Activated CD8-positive, alpha-beta memory T cell treated with anti-CD3 and anti-CD28 coated beads, Interleukin-2, amount 50 U/mL, for 48 hours (primary cell): Measurements from ENCODE around the gene FAM13A.

Source experiments
- DNase-seq: peaks from one replicate; pipeline ENCODE4 v3.0.0-alpha.2; 2020

Gene FAM13A

GRCh38 chr4:88737307-88737941, 319.6 kb downstream of the FAM13A start:
- no peak for DNase-seq

GRCh38 chr4:88736264-88736663, 320.7 kb downstream of the FAM13A start:
- DNase-seq = no peak

GRCh38 chr4:88735564-88735963, 321.4 kb downstream of the FAM13A start:
- no peak for DNase-seq

DNA sequence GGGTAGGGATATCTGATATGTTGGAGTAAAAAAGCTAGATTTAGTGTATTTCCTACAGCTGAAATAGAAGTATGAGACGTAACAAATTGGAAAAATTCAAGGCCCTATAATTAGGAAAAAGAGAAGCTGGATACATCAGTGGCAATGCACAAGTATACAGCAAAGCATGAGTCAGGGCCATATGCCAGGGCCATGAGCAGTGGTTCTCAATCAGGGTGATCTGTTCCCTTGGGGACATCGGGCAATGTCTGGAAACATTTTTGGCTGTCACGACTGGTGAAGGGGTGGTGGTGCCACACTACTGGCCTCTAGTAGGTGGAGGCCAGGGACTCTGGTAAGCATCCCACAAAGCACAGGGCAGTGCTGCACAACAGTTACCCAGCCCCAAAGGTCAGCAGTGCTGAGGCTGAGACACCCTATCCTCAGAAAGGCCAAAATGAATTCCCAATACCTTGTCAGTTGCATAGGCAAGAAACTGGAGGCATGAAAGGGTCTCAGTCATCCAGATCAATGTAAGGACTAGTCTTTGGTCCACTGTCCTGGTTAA, 322.5 kb downstream of the FAM13A start:
- no peak for DNase-seq

- DNase-seq = no peak
Measured at GRCh38 chr4:88732714-88733368, 324.1 kb downstream of the FAM13A start.

DNA sequence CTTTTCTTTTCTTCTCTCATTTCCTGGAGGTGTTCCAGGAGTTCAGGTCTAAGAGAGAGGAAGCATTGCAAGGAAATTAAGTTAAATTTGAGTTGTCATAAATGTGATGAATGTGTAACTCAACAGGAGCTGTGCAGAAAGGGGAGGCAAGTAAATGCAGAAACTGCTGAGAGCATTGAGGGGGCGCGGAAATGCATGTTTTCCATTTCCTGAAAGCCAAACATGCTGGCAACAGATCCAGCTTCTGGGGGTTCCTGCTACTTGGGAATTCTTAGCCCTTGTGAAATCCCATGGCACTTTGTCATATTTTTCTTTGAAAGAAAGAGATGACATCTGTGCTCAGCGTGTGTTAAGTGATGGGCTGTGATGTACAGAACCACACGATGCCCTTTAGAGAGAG, 325.6 kb downstream of the FAM13A start:
- no peak for DNase-seq

DNA sequence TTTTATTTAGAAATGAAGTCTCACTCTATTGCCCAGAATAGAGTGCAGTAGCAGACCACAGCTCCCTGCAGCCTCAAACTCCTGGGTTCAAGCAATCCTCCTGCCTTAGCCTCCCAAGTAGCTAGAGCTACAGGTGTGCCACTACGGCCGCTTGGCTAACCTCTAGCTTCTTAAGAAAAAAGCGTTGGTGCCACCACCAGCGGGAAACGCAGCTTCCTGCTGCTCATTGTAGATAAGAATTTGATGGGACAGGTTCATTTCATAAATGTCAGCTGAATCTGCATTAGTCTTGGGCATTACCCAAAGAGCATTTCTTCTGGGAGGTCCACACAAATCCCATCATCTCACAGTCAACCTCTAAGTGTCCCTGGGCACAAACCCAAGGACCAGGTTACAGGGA, 326.2 kb downstream of the FAM13A start:
- DNase-seq = no peak

GRCh38 chr4:88729146-88729760, 327.7 kb downstream of the FAM13A start:
- no peak for DNase-seq

GRCh38 chr4:88728146-88728545, 328.8 kb downstream of the FAM13A start:
- DNase-seq = no peak

- no peak for DNase-seq
Measured at GRCh38 chr4:88725986-88726385, 331.0 kb downstream of the FAM13A start.

- no peak for DNase-seq
Measured at GRCh38 chr4:88725143-88725542, 331.8 kb downstream of the FAM13A start.

DNA sequence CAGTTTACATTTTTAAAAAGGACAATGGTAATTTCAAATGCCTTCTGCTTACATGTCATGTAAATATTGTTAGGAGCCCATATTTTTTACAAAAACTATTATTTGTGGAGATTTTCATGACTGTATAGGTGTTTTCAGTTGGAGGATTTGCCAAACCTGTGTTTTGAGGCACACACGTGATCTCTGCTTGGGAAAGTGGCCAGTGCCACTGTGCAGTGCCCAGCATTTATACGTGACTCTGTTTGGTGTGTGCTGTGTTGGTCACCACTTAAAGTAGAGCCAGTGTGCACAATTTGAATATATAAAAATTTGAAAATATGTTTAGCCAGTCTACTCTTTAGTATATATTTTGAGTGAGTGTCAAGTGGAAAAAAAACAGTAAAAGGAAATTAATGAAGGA, 332.6 kb downstream of the FAM13A start:
- DNase-seq = no peak

DNA sequence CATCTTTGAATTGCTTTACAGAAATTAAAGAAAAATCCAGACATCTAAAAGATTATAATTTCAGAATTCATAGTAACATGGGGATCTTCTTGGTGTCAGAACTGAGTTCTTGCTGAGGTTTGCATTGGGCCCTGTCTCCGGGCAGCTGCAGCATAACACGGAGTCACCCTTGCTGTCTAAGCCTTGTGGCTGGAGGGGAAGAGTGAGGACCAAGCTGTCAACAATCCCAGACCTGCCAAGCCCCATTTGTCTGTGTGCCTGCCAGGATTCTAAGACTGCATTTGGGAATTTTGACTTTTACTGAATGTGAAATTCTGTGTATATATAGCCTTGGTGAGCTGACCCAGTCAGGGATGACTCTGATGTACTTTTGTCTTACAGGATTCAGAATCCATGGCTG, 334.2 kb downstream of the FAM13A start:
- no peak for DNase-seq

DNA sequence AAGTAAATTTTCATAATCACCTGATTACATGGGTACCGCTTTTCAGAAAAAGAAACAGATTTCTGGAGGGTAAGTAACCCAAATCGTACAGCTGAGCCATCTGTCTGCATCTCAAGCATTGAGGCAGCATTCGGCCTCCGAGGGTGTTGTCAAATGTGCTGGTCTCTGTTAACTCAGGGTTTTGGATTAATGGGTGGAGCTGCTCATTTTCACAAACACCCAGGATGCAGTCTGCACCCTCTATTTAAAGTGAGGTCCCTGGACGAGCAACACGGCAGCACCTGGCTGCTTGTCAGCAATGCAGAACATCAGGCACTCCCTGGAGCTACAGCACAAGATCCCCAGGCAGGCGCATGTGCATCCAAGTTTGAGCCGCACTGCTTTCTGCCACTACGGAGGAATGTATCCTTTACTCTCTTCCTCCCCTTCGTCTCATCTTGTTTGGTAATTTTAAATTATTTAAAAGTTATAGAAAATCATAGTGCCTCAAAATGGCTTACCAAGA, 334.7 kb downstream of the FAM13A start:
- DNase-seq = no peak

DNA sequence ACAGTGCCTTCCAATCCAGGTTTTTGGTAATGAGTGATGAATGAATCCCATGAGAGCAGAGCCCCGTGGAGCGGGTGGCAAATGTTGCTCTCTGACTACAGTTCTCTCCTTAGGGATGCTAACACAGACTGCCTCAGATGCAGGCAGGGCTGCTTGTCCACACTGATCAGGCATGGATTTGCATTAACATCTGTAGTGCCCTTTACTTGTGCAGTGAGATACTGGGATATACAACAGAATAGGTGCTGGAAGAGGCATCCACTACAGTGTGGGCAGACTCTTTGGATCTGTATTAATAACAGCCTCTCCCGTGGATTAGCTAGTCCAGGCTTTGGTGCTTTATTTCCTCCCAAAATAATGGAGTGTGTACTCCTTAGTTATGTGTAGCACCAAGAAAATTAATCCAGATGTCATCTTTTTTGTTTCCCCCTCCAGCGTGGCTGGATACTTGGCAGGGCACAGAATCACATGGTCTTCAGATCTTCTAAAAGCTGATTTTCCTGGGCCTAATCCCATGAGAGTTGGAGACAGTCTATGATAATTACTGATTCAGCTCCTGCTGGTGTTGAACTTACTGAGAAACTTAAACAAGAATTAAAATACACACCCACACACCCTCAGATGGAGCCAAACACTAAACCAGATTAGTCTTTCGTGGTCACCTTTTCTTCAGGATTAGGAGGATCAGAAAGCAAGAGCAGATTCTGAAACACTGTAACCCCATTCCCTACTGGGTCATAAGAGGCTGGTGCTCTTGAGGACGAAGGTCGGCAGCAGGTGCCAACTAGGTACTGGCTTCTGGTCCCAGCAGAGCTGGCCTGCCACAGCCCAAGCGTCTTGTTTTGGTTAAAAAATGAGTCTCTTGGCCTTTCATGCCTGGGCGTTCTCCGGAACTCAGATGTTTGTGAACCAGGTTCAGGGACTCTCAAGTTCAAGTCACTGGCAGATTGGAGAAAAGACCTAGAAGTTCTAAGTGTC, 336.2 kb downstream of the FAM13A start:
- no peak for DNase-seq

GRCh38 chr4:88719381-88719780, 337.6 kb downstream of the FAM13A start:
- DNase-seq = no peak

DNA sequence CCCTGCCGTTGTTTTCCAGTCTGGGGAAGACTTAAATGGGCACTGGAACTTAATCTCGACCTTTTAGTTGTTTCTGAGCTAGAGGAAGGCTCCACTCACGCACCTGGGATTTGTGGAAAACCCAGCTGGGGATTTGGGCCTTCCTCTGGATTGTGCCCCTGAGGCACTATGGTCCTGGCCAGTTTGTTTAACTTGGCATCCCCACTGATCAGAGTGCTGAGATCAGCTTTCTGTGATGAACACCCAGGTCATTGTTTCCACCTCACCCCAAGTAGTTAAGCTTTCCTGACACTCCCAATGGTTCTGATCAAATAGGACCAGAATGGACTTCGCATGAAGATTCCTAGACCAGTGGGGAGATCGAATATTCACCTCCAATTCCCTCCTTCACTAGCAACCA, 338.9 kb downstream of the FAM13A start:
- no peak for DNase-seq

- no peak for DNase-seq
Measured at GRCh38 chr4:88713782-88714181, 343.2 kb downstream of the FAM13A start.

GRCh38 chr4:88709989-88710388, 347.0 kb downstream of the FAM13A start:
- DNase-seq = no peak

- DNase-seq = no peak
Measured at GRCh38 chr4:88706574-88706973, 350.4 kb downstream of the FAM13A start.

DNA sequence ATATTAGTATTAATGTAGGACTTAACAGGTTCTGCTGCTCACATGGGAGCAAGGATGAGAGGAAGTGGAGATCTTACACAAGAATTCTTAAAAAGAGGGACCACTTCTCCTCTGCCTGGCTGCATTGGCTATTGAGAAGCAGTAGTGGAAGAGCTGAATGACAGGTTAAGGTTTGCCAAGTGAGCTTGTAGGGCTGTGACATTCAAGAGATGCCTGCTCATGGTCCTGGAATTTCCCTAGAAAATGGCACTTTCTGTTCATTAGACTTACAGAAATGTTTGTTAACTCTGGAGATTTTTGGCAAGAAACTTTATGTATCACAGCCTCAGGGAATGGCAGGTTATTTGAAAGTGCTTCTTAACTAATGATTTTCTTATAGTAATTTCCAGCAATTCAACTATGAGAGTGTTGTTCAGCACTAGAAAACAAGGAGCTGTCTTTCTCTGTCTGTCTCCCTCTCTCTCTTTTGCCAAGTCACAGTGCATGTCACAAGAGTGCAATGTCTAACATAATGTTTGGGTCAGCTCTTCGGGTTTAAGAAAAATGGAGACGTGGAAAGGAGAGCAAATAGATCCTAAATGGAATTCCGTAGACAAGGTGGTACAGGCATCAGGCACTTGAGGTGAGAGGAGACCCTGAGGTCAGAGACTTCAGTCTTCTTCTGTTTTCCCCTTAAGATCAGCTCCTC, 351.0 kb downstream of the FAM13A start:
- no peak for DNase-seq

DNA sequence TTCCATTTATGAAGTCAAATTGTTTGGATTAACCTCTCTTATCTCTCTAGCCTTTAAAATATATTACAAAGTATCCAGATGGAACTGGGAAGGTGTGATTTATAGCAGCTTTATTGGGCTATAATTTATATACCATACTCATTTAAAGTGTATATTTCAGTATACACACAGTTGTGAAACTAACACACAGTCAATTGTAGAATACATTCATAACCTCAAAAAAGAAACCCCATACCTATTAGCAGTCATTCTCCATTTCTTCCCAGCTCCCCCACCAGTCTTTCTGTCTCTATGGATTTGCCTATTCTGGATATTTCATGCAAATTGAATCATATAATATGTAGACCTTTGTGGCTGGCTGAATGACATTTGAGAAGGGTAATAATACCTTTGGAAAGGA, 351.8 kb downstream of the FAM13A start:
- no peak for DNase-seq
